Kidney epithelial cell (primary cell): Measurements from ENCODE around the gene NTN3. TPM values are rescaled to one million over a fixed set of nuclear protein-coding genes. Genes with fewer than 3 reads are reported as not detected.
A peak's percentile ranks its signal among the peaks of the same experiment; 100 is the strongest.

Experiments used
- DNase-seq: peaks from one replicate; pipeline ENCODE4 v3.0.0-alpha.2; 2010; ENCODE audit warnings: low read depth
- H3K27me3 ChIP-seq: 2 replicates; pipeline ENCODE4 v1.6.0; 2011; ENCODE audit warnings: low read length; ENCODE audit not compliant: control insufficient read depth, insufficient read depth
- H3K36me3 ChIP-seq: 2 replicates; pipeline ENCODE4 v1.5.1; 2011; ENCODE audit warnings: low read length; ENCODE audit not compliant: control insufficient read depth, insufficient read depth
- H3K4me3 ChIP-seq: 2 replicates; pipeline ENCODE4 v1.5.1; 2011; ENCODE audit warnings: low read depth, mild to moderate bottlenecking, control low read depth, low read length
- total RNA-seq: library from RNA; depleted of rRNA; stranded (reverse); fragments of >200 nt; gene quantifications from 2 replicates; pipeline ENCODE4 v1.2.3, GENCODE V29; 2015
- TF ChIP-seq, protein P1 (sequence below): IDR thresholded peaks from 2 replicates; pipeline ENCODE4 v1.5.1; 2011; ENCODE audit warnings: mild to moderate bottlenecking, moderate library complexity, low read length, control low read depth, inconsistent platforms; ENCODE audit not compliant: insufficient read depth, poor library complexity, severe bottlenecking

Gene NTN3
- total RNA-seq, 1 donor from 2014 or later = 0.17 TPM

DNA sequence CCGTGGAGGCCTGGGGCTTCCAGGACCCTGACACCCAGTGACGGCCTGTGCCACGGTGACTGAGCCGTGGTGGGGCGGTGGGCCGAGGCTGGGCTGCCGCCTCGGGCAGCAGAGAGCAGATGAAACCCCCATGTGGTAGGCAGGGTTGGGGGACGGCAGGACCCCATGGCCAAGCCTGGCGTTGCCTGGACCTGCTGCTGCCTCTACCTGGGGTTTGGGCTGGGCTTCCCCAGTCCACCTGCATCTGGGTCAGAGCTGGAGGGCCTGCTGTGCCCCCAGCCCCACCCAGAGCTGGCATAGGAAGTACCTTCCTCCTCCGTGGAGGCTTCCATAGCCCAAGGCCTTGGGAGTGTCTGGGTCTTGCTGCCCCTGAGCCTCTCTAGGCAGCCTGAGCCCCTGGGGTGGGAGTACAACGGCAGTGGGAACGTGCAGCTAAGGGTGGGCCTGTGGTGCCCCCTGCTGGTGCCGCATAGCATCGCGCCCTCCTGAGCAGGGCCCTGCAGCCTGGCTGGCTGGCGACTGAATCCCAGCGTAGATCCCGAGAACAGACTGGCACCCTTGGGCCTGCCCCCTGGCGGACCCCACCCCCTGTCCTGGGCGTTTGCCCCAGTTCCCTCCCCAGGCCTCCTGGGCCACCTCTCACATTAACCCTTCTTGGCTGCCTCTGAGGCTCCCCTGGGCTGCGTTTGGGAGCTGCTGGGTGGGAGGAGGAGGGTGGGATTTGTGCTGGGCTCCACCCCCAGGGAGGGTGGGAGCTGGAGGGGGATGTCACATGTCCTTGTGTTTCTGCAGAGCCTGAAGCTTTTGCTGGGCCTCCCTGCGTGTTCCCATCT lies 30.0 kb downstream of the NTN3 start:
- TF ChIP-seq, protein P1, sequence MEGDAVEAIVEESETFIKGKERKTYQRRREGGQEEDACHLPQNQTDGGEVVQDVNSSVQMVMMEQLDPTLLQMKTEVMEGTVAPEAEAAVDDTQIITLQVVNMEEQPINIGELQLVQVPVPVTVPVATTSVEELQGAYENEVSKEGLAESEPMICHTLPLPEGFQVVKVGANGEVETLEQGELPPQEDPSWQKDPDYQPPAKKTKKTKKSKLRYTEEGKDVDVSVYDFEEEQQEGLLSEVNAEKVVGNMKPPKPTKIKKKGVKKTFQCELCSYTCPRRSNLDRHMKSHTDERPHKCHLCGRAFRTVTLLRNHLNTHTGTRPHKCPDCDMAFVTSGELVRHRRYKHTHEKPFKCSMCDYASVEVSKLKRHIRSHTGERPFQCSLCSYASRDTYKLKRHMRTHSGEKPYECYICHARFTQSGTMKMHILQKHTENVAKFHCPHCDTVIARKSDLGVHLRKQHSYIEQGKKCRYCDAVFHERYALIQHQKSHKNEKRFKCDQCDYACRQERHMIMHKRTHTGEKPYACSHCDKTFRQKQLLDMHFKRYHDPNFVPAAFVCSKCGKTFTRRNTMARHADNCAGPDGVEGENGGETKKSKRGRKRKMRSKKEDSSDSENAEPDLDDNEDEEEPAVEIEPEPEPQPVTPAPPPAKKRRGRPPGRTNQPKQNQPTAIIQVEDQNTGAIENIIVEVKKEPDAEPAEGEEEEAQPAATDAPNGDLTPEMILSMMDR = peak; percentile 98
- no peak for DNase-seq
- peaks cover 4% of the 10 kb centered on the region for H3K36me3 ChIP-seq
- H3K4me3 ChIP-seq = no peak overlapping the region
- H3K27me3 ChIP-seq = no peaks in the 10 kb centered on the region

DNA sequence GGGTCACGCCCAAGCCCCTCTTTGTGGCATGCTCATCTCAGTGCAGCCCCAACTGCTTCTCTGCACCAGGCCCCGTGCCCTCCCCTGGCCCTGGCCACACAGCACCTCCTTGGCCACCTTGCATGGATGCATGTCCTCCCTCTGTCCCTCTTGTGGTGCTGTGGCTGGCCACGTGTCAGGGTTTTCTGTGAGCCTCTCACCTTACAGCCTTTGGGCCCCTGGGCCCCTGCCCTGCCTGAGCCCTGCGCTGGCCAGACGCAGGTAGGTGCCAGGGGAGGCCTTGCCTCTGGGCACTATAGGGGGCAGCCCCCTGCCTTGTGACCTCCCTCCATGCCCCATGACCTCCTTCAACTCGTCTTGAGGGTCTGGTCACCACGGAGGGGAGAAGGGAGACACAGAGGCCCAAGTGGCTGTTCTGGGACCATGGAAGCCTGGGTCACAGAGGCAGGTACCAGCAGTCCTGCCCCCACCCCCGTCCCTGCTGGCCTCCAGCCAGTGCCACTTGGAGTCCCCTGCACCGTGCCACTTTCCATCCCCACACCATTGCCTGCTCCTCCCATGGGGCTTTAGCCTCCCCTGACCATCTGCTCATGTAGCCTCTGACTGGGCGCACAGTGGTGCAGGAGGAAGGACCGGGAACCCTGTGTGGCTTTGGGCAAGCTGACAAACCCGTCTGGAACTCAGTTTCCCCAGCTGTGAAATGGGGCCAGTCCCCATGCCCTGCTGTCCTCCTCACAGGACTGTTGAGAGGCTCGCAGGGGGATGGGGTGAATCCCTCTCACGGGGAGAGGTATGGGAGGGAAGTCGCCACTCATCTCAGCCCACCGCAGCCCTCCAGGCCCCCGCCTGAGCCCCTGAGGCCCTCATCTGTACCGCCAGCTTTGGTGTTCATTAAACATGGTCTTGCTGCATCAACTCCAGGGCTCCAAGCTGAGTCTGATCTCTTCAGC lies 31.1 kb downstream of the NTN3 start:
- no peak for DNase-seq
- TF ChIP-seq, protein P1 = no peak
- H3K4me3 ChIP-seq = no peak overlapping the region
- no peaks in the 10 kb centered on the region for H3K36me3 ChIP-seq
- no peaks in the 10 kb centered on the region for H3K27me3 ChIP-seq

DNA sequence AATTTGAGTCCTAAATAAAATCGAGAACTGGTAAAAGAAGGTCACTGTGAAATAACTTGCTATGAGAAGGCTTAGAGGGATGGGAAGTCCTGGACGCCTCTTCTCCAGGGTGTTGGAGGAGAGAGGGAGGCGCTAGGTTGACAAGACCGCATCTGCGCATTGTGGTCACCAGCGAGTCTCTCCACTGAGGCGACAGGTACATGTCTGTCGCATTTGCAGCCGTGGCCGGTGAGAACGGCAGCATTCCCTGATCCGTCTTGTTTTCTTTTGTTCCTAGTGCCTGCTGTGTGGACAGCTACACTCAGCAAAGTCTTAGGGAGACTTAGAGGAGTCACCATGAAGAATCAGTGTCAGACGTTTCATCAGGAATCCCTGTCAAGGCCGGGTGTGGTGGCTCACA lies 34.6 kb downstream of the NTN3 start:
- TF ChIP-seq, protein P1 = no peak
- H3K36me3 ChIP-seq = no peaks in the 10 kb centered on the region
- no peak for DNase-seq
- no peaks in the 10 kb centered on the region for H3K27me3 ChIP-seq
- H3K4me3 ChIP-seq = no peak overlapping the region

DNA sequence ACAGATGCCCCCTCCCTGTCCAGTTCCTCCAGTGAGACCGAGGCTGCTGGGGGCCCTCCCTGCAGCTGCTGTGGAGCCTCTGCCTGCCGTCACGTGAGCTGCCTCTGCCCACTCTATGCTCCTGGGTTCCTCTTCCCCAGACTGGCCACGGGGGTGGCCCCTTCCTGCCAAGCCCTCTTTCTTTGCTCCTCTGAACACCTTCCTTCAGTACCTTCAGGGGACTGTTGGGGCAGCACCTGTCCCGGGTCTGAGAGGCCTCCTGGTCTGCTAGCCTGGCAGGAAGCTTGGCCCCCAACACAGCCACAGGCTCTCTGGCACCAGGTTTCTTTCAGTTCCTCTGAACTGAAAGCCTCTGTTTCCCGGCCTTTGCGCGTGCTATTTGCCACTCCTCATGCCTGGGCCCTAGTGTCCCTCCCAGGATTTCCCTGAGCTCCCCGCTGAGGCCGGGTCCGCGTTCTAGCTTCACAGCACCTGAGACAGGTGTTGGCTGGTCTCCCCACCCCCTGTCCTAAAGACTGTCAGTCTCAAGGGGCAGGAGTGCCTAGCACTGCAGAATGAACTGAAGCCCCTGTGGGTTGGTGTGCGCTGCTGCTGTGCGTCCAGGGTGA lies 36.1 kb downstream of the NTN3 start:
- no peaks in the 10 kb centered on the region for H3K27me3 ChIP-seq
- TF ChIP-seq, protein P1 = no peak
- DNase-seq = no peak
- H3K4me3 ChIP-seq = no peak overlapping the region
- no peaks in the 10 kb centered on the region for H3K36me3 ChIP-seq

DNA sequence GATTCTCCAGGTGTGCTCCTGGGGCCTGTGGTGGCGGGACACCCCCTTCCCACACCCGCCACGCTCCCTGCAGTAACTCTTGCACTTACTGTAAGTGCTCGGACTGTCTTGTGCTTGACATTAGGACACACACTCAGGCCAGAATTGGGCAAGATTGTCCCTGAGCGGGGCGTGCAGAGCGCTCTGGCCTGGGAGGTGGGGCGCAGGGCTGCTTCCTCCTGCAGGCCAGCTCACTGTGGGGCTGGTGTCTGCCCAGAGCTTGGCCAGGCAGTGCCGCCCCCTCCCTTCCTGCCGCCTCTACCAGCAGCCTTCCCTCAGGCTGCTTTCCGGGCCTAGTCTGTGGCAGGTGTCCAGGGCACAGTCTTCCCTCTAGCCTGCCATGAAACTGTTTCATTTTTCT lies 36.6 kb downstream of the NTN3 start:
- Histone ChIP-seq H3K4me3 (no peak overlapping the region), H3K36me3 (no peaks in the 10 kb centered on the region), H3K27me3 (no peaks in the 10 kb centered on the region)
- no peak for DNase-seq
- TF ChIP-seq, protein P1 = no peak
